SK-N-DZ (cell line): ENCODE data around the gene GUSB.

Source experiments
- DNase-seq: peaks from one replicate; pipeline ENCODE4 v3.0.0-alpha.2; 2015; ENCODE audit warnings: low spot score
- small RNA-seq, 2 experiments: library from RNA; depleted of rRNA; stranded (forward); fragments of <200 nt; gene quantifications; one replicate each; pipeline ENCODE3, GENCODE V24; 2014

Gene GUSB

GRCh38 chr7:65931685-65932084 is 50.3 kb downstream of the GUSB start:
- no peak for DNase-seq

- DNase-seq, result no peak
Measured at GRCh38 chr7:65927489-65928448, 54.2 kb downstream of the GUSB start.

GRCh38 chr7:65926588-65926987 is 55.4 kb downstream of the GUSB start:
- DNase-seq, result no peak

- DNase-seq, result no peak
Measured at GRCh38 chr7:65925040-65925439, 57.0 kb downstream of the GUSB start.

- DNase-seq, result no peak
Measured at GRCh38 chr7:65924193-65924592, 57.8 kb downstream of the GUSB start.

GRCh38 chr7:65923316-65923715 is 58.7 kb downstream of the GUSB start:
- DNase-seq, result no peak

GRCh38 chr7:65915921-65916657 is 65.9 kb downstream of the GUSB start:
- DNase-seq, result no peak

- DNase-seq, result no peak
Measured at GRCh38 chr7:65912237-65912636, 69.8 kb downstream of the GUSB start.

Small RNA genes lying within 50 kb of the gene (small RNA-seq; reads per million reads assigned to genes)
- gene AC073261.1, result 0 reads per million in 2 experiments
